ENCODE measurements around the gene NCKIPSD. TPM values are rescaled to one million over a fixed set of nuclear protein-coding genes. Genes with fewer than 3 reads are reported as not detected.

NCKIPSD gene
- total RNA-seq, 8 experiments from 2014 or later = 9.8 to 22.4 (median 13.6) TPM

GRCh38 chr3:48692551-48692950, 6.8 kb upstream of the NCKIPSD start:
- no peak for ATAC-seq (replicated peaks in 6 of 8)
- H3K27ac ChIP-seq = no peak overlapping the region

GRCh38 chr3:48690846-48691458, 5.2 kb upstream of the NCKIPSD start:
- in situ Hi-C loops (cut with MboI; ENCODE audit: low pct_unique_long_range_greater_than_20kb in 2 of 9, low sequenced_read_pairs in 9 of 9, unreplicated experiment in 9 of 9) = no loop called here
- H3K4me3 ChIP-seq = no peak overlapping the region
- ATAC-seq (replicated peaks in 6 of 8) = no peak
- 86 to 100% (median 100%) methylated on average over 1 to 2 of the region's 2 CpGs; no CpG with 5 or more reads in 5 of the 10 experiments for WGBS, 10 experiments
- H3K4me1 ChIP-seq (replicated peaks in 1 of 2) = peaks cover 14 to 16% of the 10 kb centered on the region in 2 donors
- no peak overlapping the region for H3K27ac ChIP-seq

More at GRCh38 chr3:48692551-48692950, 6.8 kb upstream of the NCKIPSD start:
- in situ Hi-C loops (cut with MboI; ENCODE audit: low pct_unique_long_range_greater_than_20kb in 2 of 9, low sequenced_read_pairs in 9 of 9, unreplicated experiment in 9 of 9) = no loop called here
- Histone ChIP-seq H3K4me1 (replicated peaks in 1 of 2) (peaks cover 14 to 16% of the 10 kb centered on the region in 2 donors), H3K4me3 (no peak overlapping the region)

GRCh38 chr3:48689384-48689783, 3.7 kb upstream of the NCKIPSD start:
- 36 to 81% (median 66%) methylated on average over 1 to 4 of the region's 5 CpGs; no CpG with 5 or more reads in 4 of the 10 experiments for WGBS, 10 experiments
- in situ Hi-C loops (cut with MboI; ENCODE audit: low pct_unique_long_range_greater_than_20kb in 2 of 9, low sequenced_read_pairs in 9 of 9, unreplicated experiment in 9 of 9) = no loop called here
- Histone ChIP-seq H3K27ac (no peak overlapping the region), H3K4me1 (replicated peaks in 1 of 2) (peaks cover 6% of the 10 kb centered on the region in 2 donors), H3K4me3 (no peak overlapping the region)
- no peak for ATAC-seq (replicated peaks in 6 of 8)

- WGBS, 10 experiments = no CpG with 5 or more reads among the region's 3 CpGs
- no peak for ATAC-seq (replicated peaks in 6 of 8)
- Histone ChIP-seq H3K27ac (no peak overlapping the region), H3K4me1 (replicated peaks in 1 of 2) (peaks cover 11% of the 10 kb centered on the region in 2 donors), H3K4me3 (no peak overlapping the region)
- in situ Hi-C loops (cut with MboI; ENCODE audit: low pct_unique_long_range_greater_than_20kb in 2 of 9, low sequenced_read_pairs in 9 of 9, unreplicated experiment in 9 of 9) = no loop called here
These were observed 3.0 kb upstream of the NCKIPSD start for GRCh38 chr3:48688737-48689075.

- WGBS, 10 experiments = 100% methylated on average over 1 of the region's 18 CpGs; no CpG with 5 or more reads in 7 of the 10 experiments
- Histone ChIP-seq H3K4me3 (no peak overlapping the region), H3K27ac (no peak overlapping the region), H3K4me1 (replicated peaks in 1 of 2) (peaks cover 11 to 15% of the 10 kb centered on the region in 2 donors)
- in situ Hi-C loops (cut with MboI; ENCODE audit: low pct_unique_long_range_greater_than_20kb in 2 of 9, low sequenced_read_pairs in 9 of 9, unreplicated experiment in 9 of 9) = no loop called here
- no peak for ATAC-seq (replicated peaks in 6 of 8)
These were observed 2.5 kb upstream of the NCKIPSD start for GRCh38 chr3:48688032-48688736.

GRCh38 chr3:48687220-48687678, 1.5 kb upstream of the NCKIPSD start:
- in situ Hi-C loops (cut with MboI; ENCODE audit: low pct_unique_long_range_greater_than_20kb in 2 of 9, low sequenced_read_pairs in 9 of 9, unreplicated experiment in 9 of 9) = no loop called here
- WGBS, 10 experiments = 20 to 86% (median 64%) methylated on average over 1 to 2 of the region's 3 CpGs; no CpG with 5 or more reads in 5 of the 10 experiments
- Histone ChIP-seq H3K4me1 (replicated peaks in 1 of 2) (peaks cover 11 to 15% of the 10 kb centered on the region in 2 donors), H3K4me3 (no peak overlapping the region), H3K27ac (no peak overlapping the region)
- no peak for ATAC-seq (replicated peaks in 6 of 8)

- ATAC-seq (replicated peaks in 6 of 8) = no peak
- H3K4me1 ChIP-seq (replicated peaks in 1 of 2) = peaks cover 11 to 15% of the 10 kb centered on the region in 2 donors
- in situ Hi-C loops (cut with MboI; ENCODE audit: low pct_unique_long_range_greater_than_20kb in 2 of 9, low sequenced_read_pairs in 9 of 9, unreplicated experiment in 9 of 9) = no loop called here
- H3K27ac ChIP-seq = no peak overlapping the region
- peak overlapping the region in 2 of 5 donors; percentile 71 to 76 for H3K4me3 ChIP-seq
- WGBS, 10 experiments = 35 to 100% (median 88%) methylated on average over 1 to 9 of the region's 10 CpGs
These were observed 964 bp upstream of the NCKIPSD start for GRCh38 chr3:48686538-48687219.

GRCh38 chr3:48685293-48685602, 467 bp downstream of the NCKIPSD start:
- peak overlapping the region; percentile 71 to 99 (median 89) for H3K4me3 ChIP-seq
- no CpG with 5 or more reads among the region's 13 CpGs for WGBS, 10 experiments
- peaks cover 11 to 15% of the 10 kb centered on the region in 2 donors for H3K4me1 ChIP-seq (replicated peaks in 1 of 2)
- no peak for ATAC-seq (replicated peaks in 6 of 8)
- in situ Hi-C loops (cut with MboI; ENCODE audit: low pct_unique_long_range_greater_than_20kb in 2 of 9, low sequenced_read_pairs in 9 of 9, unreplicated experiment in 9 of 9) = no loop called here
- H3K27ac ChIP-seq = peak overlapping the region; percentile 81 to 82

- 36 to 77% methylated on average over 5 to 6 of the region's 7 CpGs; no CpG with 5 or more reads in 8 of the 10 experiments for WGBS, 10 experiments
- no peak for ATAC-seq (replicated peaks in 6 of 8)
- peaks cover 11 to 15% of the 10 kb centered on the region in 2 donors for H3K4me1 ChIP-seq (replicated peaks in 1 of 2)
- no peak overlapping the region for H3K27ac ChIP-seq
- peak overlapping the region; percentile 71 to 99 (median 89) for H3K4me3 ChIP-seq
- in situ Hi-C loops (cut with MboI; ENCODE audit: low pct_unique_long_range_greater_than_20kb in 2 of 9, low sequenced_read_pairs in 9 of 9, unreplicated experiment in 9 of 9) = no loop called here
These were observed 1.1 kb downstream of the NCKIPSD start for GRCh38 chr3:48684480-48685143.

- H3K4me1 ChIP-seq (replicated peaks in 1 of 2) = peaks cover 11 to 15% of the 10 kb centered on the region in 2 donors
- in situ Hi-C loops (cut with MboI; ENCODE audit: low pct_unique_long_range_greater_than_20kb in 2 of 9, low sequenced_read_pairs in 9 of 9, unreplicated experiment in 9 of 9) = no loop called here
- ATAC-seq (replicated peaks in 6 of 8) = no peak
- peak overlapping the region in 2 of 5 donors; percentile 14 to 71 for H3K4me3 ChIP-seq
- no peak overlapping the region for H3K27ac ChIP-seq
- WGBS, 10 experiments = 2 to 100% (median 75%) methylated on average over 1 to 7 of the region's 8 CpGs; no CpG with 5 or more reads in 5 of the 10 experiments
These were observed 1.7 kb downstream of the NCKIPSD start for GRCh38 chr3:48684054-48684349.

GRCh38 chr3:48682786-48683185, 2.9 kb downstream of the NCKIPSD start:
- in situ Hi-C loops (cut with MboI; ENCODE audit: low pct_unique_long_range_greater_than_20kb in 2 of 9, low sequenced_read_pairs in 9 of 9, unreplicated experiment in 9 of 9) = no loop called here
- Histone ChIP-seq H3K4me3 (no peak overlapping the region), H3K4me1 (replicated peaks in 1 of 2) (peaks cover 11 to 15% of the 10 kb centered on the region in 2 donors), H3K27ac (no peak overlapping the region)
- no peak for ATAC-seq (replicated peaks in 6 of 8)
- 80 to 100% (median 96%) methylated on average over 1 to 3 of the region's 9 CpGs; no CpG with 5 or more reads in 6 of the 10 experiments for WGBS, 10 experiments

DNA sequence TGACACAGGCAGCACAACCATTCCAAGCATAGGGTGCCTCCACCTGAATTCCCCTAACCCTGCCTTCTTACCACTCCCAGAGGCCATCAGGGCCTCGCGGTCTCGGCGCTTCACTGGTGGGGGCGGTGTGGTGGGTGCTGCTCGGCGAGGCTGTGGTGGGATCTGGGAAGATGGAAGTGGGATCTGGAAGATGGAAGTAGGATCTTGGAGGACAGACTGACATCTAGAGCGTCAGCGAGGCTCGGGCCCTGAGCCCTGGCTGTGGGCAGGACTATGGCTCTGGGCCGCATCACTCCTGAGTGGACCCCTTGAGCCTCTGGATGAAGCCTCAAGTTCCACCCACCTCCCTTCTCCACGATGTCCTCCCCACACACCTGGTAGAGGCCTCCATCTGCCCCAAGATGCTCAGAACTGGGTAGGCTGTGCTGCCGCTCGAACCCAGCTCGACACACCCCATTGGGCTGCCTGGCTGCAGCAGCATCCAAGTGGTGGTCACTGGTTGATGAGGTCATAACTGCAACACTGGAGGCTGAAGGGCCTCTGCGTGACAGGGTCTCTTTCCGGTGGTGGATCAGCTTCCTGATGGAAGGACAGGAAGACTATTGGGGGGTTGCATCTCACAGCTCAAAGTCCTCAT, 3.6 kb downstream of the NCKIPSD start:
- WGBS, 10 experiments = 95% methylated on average over 4 of the region's 17 CpGs; no CpG with 5 or more reads in 9 of the 10 experiments
- ATAC-seq (replicated peaks in 6 of 8) = no peak
- Histone ChIP-seq H3K27ac (no peak overlapping the region), H3K4me3 (no peak overlapping the region), H3K4me1 (replicated peaks in 1 of 2) (peaks cover 11 to 15% of the 10 kb centered on the region in 2 donors)
- in situ Hi-C loops (cut with MboI; ENCODE audit: low pct_unique_long_range_greater_than_20kb in 2 of 9, low sequenced_read_pairs in 9 of 9, unreplicated experiment in 9 of 9) = no loop called here

GRCh38 chr3:48681541-48681880, 4.2 kb downstream of the NCKIPSD start:
- H3K4me3 ChIP-seq = no peak overlapping the region
- in situ Hi-C loops (cut with MboI; ENCODE audit: low pct_unique_long_range_greater_than_20kb in 2 of 9, low sequenced_read_pairs in 9 of 9, unreplicated experiment in 9 of 9) = no loop called here
- H3K4me1 ChIP-seq (replicated peaks in 1 of 2) = peaks cover 11 to 15% of the 10 kb centered on the region in 2 donors
- 100% methylated on average over 1 of the region's 7 CpGs; no CpG with 5 or more reads in 8 of the 10 experiments for WGBS, 10 experiments
- no peak overlapping the region for H3K27ac ChIP-seq
- no peak for ATAC-seq (replicated peaks in 6 of 8)
